ES-I3 (cell line): ENCODE data around the gene C12orf57.
A peak's percentile ranks its signal among the peaks of the same experiment; 100 is the strongest.

Source experiments
- H3K36me3 ChIP-seq: 2 replicates; pipeline ENCODE4 v1.6.1; 2013; ENCODE audit warnings: mild to moderate bottlenecking, low read length, control low read depth, moderate library complexity; ENCODE audit not compliant: insufficient read depth
- H3K4me1 ChIP-seq: 2 replicates; pipeline ENCODE4 v1.6.1; 2013; ENCODE audit warnings: mild to moderate bottlenecking, control low read depth, low read length; ENCODE audit not compliant: insufficient read depth
- H3K9ac ChIP-seq: 2 replicates; pipeline ENCODE4 v1.6.1; 2013; ENCODE audit warnings: low read depth, mild to moderate bottlenecking, low read length, moderate library complexity
- H3K9me3 ChIP-seq: 2 replicates; pipeline ENCODE4 v1.6.1; 2013; ENCODE audit warnings: mild to moderate bottlenecking, low read length, moderate library complexity; ENCODE audit not compliant: control insufficient read depth, insufficient read depth

The C12orf57 gene

DNA sequence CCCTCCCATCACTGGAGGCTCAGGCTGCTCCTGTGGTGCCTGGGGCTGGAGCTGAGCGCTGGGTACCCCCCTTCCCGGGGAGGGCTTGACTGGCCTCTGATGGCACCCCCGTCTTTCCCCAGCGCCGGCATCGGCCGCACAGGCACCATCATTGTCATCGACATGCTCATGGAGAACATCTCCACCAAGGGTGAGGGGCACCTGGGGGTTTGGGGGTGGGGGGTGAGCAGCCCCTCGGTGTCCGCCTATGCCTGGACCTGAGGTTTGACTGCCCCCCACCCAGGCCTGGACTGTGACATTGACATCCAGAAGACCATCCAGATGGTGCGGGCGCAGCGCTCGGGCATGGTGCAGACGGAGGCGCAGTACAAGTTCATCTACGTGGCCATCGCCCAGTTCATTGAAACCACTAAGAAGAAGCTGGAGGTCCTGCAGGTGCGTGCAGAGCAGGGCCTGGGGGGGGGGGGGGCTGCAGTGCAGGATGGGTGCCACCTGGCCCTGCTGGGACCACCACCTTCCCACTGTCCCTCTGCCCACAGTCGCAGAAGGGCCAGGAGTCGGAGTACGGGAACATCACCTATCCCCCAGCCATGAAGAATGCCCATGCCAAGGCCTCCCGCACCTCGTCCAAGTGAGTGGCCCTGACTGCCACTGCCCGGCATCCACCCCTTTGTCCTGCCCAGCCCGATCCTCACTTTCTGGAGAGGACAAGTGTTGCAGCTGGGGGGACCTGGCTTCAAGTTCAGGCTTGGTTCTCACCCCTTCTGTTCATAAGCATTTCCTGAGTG lies 16.2 kb downstream of the C12orf57 start:
- no peak overlapping the region for H3K9ac ChIP-seq
- no peaks in the 10 kb centered on the region for H3K36me3 ChIP-seq
- H3K4me1 ChIP-seq, result peaks cover 15% of the 10 kb centered on the region; the same call in 1 of the 2 replicates
- H3K9me3 ChIP-seq, result no peaks in the 10 kb centered on the region

DNA sequence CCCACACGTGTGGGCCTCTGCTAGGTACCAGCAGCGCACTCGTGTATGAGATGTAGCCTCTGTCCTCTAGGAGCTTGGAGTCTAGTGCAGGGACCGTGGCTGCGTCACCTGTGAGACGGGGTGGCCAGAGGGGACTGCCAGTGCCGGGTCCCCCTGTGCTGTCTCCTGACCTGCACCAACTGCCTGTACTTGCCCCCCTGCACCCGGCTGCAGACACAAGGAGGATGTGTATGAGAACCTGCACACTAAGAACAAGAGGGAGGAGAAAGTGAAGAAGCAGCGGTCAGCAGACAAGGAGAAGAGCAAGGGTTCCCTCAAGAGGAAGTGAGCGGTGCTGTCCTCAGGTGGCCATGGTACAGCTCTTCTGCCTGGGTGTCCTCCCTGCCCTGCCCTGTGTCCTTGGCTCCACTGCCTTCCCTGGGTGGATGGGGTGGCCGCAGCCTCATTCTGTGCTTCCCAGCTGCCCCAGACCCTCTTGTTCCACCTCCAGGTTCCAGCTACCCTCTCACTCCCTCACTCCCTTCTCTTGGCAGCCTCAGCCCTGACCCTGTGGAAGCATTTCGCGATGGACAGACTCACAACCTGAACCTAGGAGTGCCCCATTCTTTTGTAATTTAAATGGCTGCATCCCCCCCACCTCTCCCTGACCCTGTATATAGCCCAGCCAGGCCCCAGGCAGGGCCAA lies 16.9 kb downstream of the C12orf57 start:
- H3K9ac ChIP-seq, result peak overlapping the region; percentile 74
- no peaks in the 10 kb centered on the region for H3K9me3 ChIP-seq
- H3K36me3 ChIP-seq, result 0 out of 2 replicates have a peak, but pooled peaks cover under 1% of the 10 kb centered on the region
- peaks cover 15% of the 10 kb centered on the region; the same call in 1 of the 2 replicates for H3K4me1 ChIP-seq

DNA sequence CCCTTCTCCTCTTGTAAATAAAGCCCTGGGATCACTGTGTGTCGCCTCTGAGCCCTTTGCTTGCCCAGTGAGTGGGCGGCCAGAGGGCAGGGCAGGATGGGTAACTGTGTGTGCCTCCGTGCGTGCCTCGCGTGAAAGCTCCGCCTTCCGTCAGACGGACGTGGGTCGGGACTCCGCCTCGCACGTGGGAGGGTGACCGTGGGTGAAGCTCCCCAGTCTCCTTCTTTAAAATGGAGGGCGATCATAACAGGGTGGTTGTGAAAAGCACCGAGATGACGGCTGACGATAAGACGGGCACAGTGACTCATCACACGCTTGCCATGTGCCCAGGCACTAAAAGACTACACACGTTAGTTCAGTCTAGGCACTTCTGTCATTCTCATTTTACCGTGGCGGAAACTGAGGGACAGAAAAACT lies 17.5 kb downstream of the C12orf57 start:
- peaks cover 6% of the 10 kb centered on the region; the same call in 1 of the 2 replicates for H3K36me3 ChIP-seq
- no peaks in the 10 kb centered on the region for H3K9me3 ChIP-seq
- peaks cover 15% of the 10 kb centered on the region; the same call in 1 of the 2 replicates for H3K4me1 ChIP-seq
- H3K9ac ChIP-seq, result peak overlapping the region; percentile 74

DNA sequence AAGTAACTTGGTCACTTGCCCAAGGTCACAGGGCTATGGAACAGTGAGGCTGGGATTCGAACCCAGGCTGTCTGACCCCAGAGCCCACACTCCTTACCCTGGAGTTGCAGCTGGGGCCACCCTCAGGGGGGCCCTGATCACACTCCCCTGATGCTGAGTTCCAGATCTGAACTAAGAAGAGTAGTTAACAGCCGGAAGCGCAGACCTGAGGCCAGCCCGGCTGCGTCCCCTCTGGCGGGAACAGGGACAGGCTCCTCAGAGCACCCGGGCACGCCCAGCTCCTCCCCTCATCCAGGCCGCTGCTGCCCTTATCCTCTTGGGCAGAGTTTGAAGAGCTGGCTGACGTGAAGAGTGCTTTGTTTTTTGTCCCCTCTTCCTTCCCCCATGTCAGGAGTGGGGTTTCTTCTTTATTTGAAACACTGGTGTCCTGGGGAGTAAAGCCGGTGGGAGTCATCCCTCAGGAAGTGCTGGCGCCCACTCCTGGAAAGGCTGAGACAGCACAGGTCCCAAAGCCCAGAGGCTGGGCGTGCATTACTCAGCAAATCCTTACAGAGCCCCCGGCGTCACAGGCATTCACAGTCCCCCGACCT lies 18.0 kb downstream of the C12orf57 start:
- Histone ChIP-seq H3K9ac (peak overlapping the region; percentile 74), H3K36me3 (peaks cover 10% of the 10 kb centered on the region; the same call in 1 of the 2 replicates), H3K4me1 (peaks cover 15% of the 10 kb centered on the region; the same call in 1 of the 2 replicates), H3K9me3 (no peaks in the 10 kb centered on the region)

DNA sequence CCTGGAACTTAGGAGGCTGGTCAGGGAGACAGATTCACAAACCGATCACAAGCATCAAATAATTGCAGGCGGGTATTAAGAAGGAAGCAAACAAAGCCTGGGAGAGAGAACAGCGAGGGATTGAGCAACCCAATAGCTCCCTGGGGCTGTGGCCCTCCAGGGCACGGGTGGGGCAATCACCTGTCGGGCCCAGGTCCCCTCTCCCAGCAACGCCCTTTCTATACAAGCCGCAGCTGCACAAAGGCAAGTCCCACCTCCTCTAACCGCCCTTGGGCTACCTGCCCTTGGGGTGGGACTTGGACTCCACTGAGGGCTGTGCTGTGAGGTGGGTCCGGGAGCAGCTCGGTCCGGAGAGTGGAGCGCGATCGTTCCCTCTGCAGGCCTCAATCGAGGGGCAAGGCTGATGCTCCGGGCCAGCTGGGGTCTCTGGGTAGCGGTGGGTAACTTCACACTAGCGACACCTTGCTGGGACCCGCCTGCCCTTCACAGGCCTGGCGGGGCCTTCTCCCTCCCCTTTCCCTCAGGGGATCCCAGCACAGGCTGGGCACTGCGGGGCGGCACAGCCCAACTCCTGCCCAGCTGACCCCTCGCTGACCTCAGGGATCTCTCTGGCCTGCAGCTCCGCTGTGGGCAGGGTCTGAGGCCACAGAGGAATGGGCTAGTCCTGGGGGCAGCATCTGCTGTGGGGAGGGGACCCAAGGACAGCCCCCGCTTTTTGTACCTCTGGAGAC lies 18.6 kb downstream of the C12orf57 start:
- Histone ChIP-seq H3K9me3 (no peaks in the 10 kb centered on the region), H3K9ac (peak overlapping the region; percentile 74), H3K4me1 (peaks cover 15% of the 10 kb centered on the region; the same call in 1 of the 2 replicates), H3K36me3 (peaks cover 10% of the 10 kb centered on the region)

DNA sequence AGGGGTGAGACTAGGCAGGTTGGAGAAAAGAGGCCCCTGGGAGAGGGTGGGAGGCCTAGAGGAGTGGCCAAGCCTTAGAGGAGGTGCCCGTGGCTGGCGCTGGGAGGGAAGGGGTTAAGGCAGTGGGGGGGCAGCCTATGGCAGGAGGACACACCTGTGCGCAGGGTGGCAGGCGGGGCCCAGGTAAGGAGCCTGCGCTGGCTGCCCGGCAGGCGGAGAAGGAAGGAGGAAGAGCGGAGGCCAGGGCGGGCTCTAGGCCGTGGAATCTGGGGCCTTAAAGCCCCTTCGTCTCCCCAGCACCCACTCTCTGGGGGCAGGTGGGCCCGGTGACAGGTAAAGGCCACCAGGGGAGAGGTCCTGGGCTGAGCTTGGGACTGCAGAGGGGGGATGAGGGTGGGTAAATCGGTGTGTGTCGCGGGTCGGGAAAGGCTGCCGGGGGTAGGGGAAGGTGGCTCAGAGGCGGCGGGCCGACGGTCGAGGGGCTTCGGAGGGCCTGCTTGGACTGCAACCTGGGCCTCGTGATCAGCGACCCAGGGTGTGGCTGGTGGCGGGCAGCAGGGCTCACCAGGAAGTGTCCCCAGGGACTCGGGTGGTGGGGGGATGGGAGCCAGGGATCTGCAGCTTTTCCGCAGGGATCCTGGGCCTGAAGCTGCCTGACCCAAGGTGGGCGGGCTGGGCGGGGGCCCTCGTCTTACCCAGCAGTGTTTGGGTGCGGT lies 19.4 kb downstream of the C12orf57 start:
- Histone ChIP-seq H3K36me3 (peaks cover 17% of the 10 kb centered on the region), H3K9me3 (no peaks in the 10 kb centered on the region), H3K4me1 (peaks cover 15% of the 10 kb centered on the region; the same call in 1 of the 2 replicates), H3K9ac (peak overlapping the region; percentile 74)

DNA sequence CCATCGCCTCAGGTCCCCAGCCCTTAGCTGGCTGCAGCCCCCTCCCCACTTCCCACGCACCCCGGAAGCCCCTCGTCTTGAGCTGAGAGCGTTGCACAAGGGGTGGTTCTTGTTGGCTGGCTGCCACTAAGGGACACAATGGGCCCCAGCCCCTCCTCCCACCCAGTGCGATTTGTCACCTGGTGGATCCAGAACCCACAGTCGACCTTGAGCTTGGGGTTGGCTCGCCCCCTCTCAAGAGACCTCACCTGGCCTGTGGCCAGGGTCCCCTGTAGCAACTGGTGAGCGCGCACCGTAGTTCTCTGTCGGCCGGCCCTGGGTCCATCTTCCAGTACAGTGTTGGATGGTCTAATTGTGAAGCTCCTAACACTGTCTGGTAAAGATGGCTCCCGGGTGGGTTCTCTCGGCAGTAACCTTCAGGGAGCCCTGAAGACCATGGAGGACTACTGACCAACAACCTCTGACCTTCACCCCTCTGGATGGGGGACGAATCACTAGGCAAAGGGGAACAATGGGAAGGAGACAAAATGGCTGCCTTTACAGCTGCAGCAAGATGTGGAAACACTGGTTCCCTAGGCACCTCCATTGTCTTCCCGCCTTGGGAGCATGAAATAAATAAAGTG lies 20.1 kb downstream of the C12orf57 start:
- peaks cover 24% of the 10 kb centered on the region for H3K36me3 ChIP-seq
- H3K9ac ChIP-seq, result peak overlapping the region; percentile 74
- H3K9me3 ChIP-seq, result no peaks in the 10 kb centered on the region
- peaks cover 15% of the 10 kb centered on the region; the same call in 1 of the 2 replicates for H3K4me1 ChIP-seq

DNA sequence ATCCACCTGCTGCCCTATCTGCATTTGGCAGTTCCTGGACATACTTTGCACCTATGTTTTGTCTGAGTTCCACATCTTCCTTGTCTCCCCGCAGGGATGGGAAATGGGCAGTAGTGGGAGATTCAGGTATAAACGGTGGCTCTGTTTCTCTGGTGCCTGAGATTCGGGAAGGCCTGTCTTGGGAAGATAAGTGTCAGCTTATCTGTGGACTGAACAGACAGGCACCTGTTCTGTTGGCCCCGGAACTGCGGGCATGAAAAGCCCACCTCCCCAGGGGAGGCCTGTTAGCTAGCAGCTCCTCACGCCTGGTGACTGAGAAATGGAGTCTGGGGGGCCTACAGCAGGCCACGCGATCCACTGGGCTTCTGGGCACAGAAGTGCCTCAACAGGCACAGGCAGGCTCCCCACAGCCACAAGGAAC lies 20.8 kb downstream of the C12orf57 start:
- peaks cover 15% of the 10 kb centered on the region; the same call in 1 of the 2 replicates for H3K4me1 ChIP-seq
- peaks cover 29% of the 10 kb centered on the region for H3K36me3 ChIP-seq

DNA sequence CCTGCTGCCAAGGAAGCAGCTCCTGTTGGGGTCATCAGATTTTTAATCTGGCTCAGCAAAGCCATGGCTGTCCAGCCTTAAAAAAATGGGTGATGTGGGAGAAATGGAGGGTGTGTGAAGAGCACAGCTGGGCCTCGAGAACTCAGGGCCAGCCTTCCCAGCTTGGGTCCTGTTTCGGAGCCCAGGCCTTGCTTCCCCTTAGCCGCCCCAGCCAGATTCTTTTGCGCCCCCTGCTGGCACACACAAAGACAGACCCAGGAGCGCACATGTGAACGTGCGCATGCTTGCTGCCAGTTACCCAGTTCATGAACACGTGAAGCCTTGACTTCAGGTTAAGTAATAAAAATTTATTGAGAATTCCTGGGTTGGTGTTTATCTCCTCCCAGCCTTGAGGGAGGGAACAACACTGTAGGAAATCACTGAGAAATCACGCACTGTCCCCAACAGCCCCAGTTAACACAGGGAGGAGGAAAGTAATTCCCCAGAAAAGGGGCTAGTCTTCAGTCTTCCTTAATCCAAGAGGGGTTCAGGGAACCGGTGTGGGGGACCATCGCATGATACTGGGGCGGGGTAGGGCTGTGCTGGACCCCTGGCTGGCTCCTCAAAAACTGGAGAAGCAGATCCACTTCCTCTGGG lies 21.3 kb downstream of the C12orf57 start:
- peaks cover 15% of the 10 kb centered on the region; the same call in 1 of the 2 replicates for H3K4me1 ChIP-seq
- H3K9me3 ChIP-seq, result no peaks in the 10 kb centered on the region
- no peak overlapping the region for H3K9ac ChIP-seq
- H3K36me3 ChIP-seq, result peaks cover 29% of the 10 kb centered on the region

More for the DNA sequence above, 20.8 kb downstream of the C12orf57 start:
- Histone ChIP-seq H3K9ac (no peak overlapping the region), H3K9me3 (no peaks in the 10 kb centered on the region)

DNA sequence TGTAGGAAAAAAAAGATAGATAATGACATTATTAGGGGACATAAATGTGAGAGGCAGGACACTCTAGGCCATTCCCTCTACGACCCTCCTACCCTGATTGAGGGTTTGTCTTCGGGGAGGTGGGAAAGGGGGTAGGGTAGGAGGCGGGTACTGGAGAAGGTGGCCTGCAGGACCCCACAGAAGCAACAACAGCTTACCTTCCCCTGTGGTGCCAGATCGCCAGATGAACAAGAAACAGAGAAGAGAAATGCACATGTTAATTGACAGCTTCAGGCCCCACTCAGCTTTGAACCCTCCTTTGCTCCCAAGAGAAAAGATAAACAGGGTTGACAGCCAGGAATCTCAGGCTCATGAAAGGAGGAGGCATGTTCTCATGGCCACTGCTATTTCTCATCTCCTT lies 21.9 kb downstream of the C12orf57 start:
- Histone ChIP-seq H3K4me1 (peaks cover 15% of the 10 kb centered on the region; the same call in 1 of the 2 replicates), H3K36me3 (peaks cover 29% of the 10 kb centered on the region), H3K9me3 (no peaks in the 10 kb centered on the region), H3K9ac (no peak overlapping the region)

DNA sequence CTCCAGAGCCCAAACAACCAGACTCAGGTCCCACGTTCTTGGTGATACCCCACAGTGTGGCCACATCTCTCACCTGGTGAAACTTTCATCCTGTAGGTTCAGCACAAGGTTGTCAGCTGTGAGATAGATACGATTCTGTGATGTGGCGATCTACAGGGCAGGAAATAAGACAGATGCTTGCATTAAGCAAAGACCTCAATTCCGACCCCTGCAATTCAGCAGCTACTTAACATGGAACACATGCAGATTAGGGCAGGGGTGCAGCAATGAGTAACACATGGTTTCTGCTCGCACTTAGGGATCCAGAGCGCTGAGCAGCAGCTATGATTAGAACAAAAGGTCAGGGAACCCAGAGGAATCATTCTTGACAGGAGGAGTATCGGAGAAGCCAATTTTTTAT lies 22.5 kb downstream of the C12orf57 start:
- H3K4me1 ChIP-seq, result peaks cover 8% of the 10 kb centered on the region; the same call in 1 of the 2 replicates
- peaks cover 29% of the 10 kb centered on the region for H3K36me3 ChIP-seq
- no peaks in the 10 kb centered on the region for H3K9me3 ChIP-seq
- no peak overlapping the region for H3K9ac ChIP-seq

DNA sequence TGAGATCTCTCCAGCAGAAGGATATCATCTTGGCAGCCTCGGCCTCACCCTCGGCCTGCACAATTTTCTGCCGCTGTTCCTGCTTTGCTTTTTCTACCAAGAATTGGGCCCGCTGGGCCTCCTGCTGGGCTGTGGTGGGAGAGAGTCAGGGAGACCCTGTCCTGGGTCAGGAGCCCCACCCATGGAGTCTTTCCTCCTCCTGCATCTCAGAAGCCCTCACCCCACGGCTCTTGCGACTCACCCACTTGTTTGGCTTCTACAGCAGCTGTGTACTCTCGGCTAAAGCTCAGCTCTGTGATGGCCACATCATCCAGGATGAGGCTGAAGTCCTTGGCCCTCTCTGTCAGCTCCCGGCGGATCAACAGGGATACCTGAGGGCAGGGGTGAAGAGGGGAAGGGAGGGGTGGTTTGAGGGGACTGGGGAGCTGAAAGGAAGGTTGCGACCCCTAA lies 23.9 kb downstream of the C12orf57 start:
- no peak overlapping the region for H3K9ac ChIP-seq
- no peaks in the 10 kb centered on the region for H3K9me3 ChIP-seq
- peaks cover 1% of the 10 kb centered on the region; the same call in 1 of the 2 replicates for H3K4me1 ChIP-seq
- H3K36me3 ChIP-seq, result peaks cover 29% of the 10 kb centered on the region
